ENCODE data around the gene MRPL41.
"Not testable (repeated sequence)": the region's sequence is repeated elsewhere in the genome, so short reads cannot be mapped to it uniquely, and the experiment has no call there.

The MRPL41 gene

GRCh38 chr9:137554349-137554748, 2.7 kb downstream of the MRPL41 start:
- no peak for DNase-seq

GRCh38 chr9:137555179-137555578, 3.5 kb downstream of the MRPL41 start:
- no peak for DNase-seq

- DNase-seq, result no peak
These were observed 4.6 kb downstream of the MRPL41 start for GRCh38 chr9:137556069-137556838.

GRCh38 chr9:137558127-137558526, 6.4 kb downstream of the MRPL41 start:
- no peak for DNase-seq

GRCh38 chr9:137564134-137564533, 12.5 kb downstream of the MRPL41 start:
- DNase-seq, result no peak

GRCh38 chr9:137564817-137565411, 13.2 kb downstream of the MRPL41 start:
- DNase-seq, result no peak

DNA sequence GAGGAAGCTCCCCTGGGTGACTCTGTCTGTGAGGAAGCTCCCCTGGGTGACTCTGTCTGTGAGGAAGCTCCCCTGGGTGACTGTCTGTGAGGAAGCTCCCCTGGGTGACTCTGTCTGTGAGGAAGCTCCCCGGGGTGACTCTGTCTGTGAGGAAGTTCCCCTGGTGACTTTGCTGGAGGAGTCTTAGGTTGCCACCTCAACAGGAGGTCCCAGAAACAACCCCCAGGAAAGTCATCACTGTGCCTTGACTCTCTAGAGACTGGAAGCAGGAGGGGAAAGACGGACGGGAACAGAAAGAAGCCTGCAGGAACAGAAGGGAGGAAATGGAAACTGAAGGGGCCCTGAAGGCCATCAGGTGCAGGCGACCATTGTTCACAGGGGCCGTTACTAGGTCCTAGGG, 16.8 kb downstream of the MRPL41 start:
- DNase-seq, result not testable (repeated sequence)

DNA sequence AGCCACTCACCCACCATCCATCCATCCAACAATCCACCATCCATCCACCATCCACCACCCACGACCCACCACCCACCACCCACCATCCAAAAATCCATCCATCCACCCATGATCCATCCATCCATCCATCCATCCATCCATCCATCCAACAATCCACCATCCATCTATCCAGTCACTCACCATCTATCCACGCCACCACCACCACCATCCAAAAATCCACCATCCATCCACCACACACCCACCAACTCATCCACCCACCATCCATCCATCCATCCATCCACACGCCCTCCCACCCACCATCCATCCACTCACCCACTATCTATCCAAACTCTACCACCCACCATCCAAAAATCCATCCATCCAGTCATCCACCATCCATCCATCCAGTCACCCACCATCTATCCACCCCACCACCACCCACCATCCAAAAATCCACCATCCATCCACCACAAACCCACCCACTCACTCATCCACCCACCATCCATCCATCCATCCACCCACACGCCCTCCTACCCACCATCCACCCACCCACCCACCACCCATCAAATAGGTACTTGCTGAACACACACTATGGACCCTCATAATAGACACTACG, 18.0 kb downstream of the MRPL41 start:
- DNase-seq, result no peak

DNA sequence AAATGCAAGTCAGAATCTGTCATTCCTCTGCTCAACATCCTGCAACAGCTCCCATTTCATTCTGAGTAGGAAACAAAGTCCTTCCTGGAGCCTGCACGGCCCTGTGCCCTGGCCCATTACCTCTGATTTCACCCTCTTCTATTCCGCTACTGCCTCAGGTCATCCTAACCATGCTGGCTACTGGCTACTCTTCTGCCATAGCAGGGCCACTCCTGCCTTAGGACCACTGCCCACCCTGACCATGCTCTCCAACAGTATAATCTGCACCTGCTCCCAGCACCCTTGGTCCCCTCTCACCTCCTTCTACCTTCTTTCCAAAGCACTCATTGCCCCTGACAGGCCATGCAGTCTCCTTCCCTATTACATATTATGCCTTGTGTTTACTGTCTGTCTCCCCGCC, 18.9 kb downstream of the MRPL41 start:
- no peak for DNase-seq

GRCh38 chr9:137574192-137574591, 22.5 kb downstream of the MRPL41 start:
- DNase-seq, result no peak

- DNase-seq, result no peak
These were observed 23.7 kb downstream of the MRPL41 start for GRCh38 chr9:137575364-137575715.

- DNase-seq, result no peak
These were observed 24.2 kb downstream of the MRPL41 start for GRCh38 chr9:137575716-137576411.

- peak; percentile 98 for DNase-seq
These were observed 27.0 kb downstream of the MRPL41 start, which contains the start of gene DPH7 for GRCh38 chr9:137578518-137579258. Gene DPH7 (minus strand): TSS chr9:137578925. CDS start chr9:137578777, 148 bp downstream.

DNA sequence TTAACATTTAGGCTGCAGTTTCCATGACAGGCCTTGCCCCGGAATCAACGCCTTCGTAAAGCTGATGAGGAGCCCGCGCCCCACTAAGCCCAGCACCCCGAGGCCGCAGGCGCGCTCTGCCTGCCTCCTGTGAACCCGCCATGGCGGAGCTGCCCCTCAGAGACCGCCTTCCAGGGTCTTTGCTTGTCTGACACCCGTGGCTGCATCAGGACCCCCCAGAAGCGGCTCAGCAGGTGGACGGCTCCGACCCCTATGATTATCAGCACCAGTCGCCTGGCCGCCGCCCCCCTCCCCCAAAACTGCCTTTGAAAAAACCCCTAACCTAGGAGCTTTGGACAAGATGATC, 27.6 kb downstream of the MRPL41 start:
- no peak for DNase-seq

DNA sequence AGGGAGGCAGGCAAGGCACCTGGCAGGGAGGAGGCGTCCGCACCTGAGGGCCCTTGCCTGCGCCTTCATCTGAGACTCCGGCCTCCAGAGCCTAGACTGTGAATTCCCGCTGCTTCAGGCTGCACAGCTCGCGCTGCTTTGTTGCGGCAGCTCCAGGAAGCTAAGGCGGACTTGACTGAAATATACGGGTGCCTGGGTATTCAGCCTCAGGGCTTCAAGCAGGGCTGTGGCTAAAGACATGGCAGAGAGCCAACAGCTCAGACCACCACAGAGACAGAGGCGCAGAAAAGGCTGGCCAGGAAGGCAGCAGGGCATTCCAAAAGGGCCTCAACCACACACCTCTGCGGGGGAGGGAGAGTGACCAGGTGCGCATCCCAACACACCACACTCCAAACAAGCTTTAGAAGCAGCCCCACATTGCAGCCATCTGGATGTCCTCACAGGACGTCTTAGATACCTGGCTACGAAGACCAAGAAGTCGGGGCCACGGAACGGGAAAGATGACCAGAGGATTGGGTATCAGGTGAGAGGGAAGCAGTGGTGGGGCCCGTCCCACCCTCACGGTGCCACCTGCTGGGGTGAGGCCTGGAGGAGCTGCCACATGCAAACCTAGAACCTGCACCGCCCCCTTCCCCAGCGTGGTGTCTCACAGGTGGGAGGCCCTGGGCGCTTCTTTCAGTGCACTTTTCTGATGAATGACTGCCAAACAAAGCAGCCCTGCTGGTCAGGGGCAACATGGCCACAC, 28.7 kb downstream of the MRPL41 start:
- no peak for DNase-seq

- DNase-seq, result no peak
These were observed 29.3 kb downstream of the MRPL41 start for GRCh38 chr9:137580954-137581322.

- DNase-seq, result no peak
These were observed 29.9 kb downstream of the MRPL41 start for GRCh38 chr9:137581361-137582285.

DNA sequence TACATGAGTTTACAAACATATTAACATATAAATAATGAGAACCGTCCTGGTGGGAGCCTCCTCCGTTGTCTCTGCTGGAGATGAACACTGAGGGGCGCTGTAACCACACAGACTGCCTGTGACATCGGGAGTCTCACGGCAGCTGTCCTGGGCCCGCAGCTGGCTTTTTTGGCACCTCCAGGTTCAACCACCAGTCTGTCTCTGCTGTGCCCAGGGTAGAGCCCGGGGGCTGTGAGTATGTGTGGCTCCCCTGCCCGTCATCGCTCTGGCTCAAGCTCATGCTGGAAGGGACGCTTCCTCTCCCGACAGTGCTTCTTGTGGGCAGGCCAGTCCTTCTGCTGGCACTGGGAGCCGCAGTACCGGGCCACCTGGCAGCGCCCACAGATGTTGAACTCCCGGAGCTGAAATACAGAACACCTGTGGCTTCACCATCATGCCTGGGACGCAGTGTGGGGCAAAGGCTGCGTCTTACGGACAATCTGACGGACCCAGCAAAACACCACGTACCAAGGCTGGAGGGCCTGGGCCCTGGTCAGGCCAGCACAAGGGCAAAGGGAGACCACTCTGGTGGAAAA, 30.7 kb downstream of the MRPL41 start:
- DNase-seq, result peak; percentile 32

GRCh38 chr9:137583347-137583746, 31.7 kb downstream of the MRPL41 start:
- DNase-seq, result no peak

GRCh38 chr9:137583957-137584356, 32.3 kb downstream of the MRPL41 start:
- DNase-seq, result no peak

DNA sequence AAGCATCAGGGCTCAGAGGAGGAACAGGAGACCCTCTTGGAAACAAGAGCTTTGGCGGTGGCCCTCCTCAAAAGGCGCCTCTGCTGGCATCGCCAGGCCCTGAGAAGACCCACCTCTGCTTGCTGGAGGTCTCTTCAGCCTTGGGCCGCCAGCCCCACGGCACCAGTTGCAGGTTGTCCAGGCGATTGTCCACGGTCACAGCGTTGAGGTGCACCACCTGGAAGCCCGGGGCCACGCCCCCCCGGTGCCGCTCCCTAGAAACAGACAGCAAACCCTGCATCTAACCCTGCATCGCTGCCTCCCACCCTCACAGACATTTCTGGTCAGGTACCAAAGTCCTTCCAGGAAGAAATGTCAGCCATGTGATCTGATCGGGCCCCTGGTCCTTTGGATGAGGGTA, 35.2 kb downstream of the MRPL41 start:
- no peak for DNase-seq

Data from stimulated activated CD4-positive, alpha-beta T cell treated with anti-CD3 and anti-CD28 coated beads, Interleukin-15, amount 100 ng/mL, for 24 hours (primary cell).